Measurements from ENCODE around the gene PDLIM3.

GRCh38 chr4:185576962-185577950, 41.9 kb upstream of the PDLIM3 start:
- no peak for TF ChIP-seq CTCF (conservative IDR thresholded peaks at IDR 0.05; ENCODE audit: low read depth in 2 of 2)
- TF ChIP-seq JUNB (IDR thresholded peaks at IDR 0.05; ENCODE audit: unreplicated experiment): no peak
- TF ChIP-seq EZH2 (IDR thresholded peaks at IDR 0.05; ENCODE audit: low read depth, unreplicated experiment): no peak
- TF ChIP-seq CREB1 (CRISPR knock-in tag; IDR thresholded peaks at IDR 0.05; ENCODE audit: low read depth): no peak
- TF ChIP-seq POLR2AphosphoS5 (IDR thresholded peaks at IDR 0.05; ENCODE audit: low read depth): no peak

Data from GM23338 (cell line).